NT2/D1 (cell line): Measurements from ENCODE around the gene CSGALNACT2.

Experiments
- SUZ12 ChIP-seq: IDR thresholded peaks from 2 replicates; pipeline ENCODE4 v1.6.1; 2011; ENCODE audit not compliant: insufficient read length, insufficient read depth; ENCODE audit errors: extremely low read depth
- YY1 ChIP-seq: IDR thresholded peaks from 2 replicates; pipeline ENCODE4 v1.6.1; 2011; ENCODE audit not compliant: insufficient read length, insufficient read depth
- ZNF274 ChIP-seq: IDR thresholded peaks from 2 replicates; pipeline ENCODE4 v1.6.1; 2011; ENCODE audit warnings: mild to moderate bottlenecking, low read depth, low read length

DNA sequence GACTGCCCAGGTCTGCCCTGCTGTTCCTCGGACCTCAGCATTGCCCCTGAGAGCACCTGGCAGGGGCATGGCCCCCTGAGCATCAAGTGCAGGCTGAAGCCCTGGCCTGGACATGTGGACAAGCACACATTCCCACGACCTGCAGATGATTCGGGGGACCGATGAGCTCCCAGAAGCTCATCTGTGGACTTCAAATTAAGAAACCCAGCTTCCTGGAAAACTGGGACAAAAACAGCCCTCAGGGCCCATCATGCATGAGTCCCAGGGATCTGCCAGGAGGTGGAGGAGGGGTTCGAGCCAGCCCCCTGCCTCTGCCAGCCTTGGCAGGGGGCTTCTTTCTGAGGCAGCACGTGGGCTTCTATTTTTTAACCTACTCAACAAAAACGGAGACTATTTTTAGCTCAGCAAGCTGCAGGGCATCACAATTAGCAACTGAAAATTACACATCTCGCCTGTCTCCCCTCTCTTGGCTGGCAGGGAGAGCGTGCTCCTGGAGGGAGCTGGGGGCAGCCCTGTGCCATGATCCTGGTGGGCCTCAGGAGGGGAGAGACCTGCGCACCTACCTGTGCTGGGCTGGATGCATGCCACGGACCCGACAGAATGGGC lies 76.8 kb downstream of the CSGALNACT2 start:
- TF ChIP-seq YY1: no peak
- TF ChIP-seq SUZ12: no peak
- no peak for TF ChIP-seq ZNF274
